GM23338 (cell line): Measurements from ENCODE around the gene CNST. TPM values are rescaled to one million over a fixed set of nuclear protein-coding genes. Genes with fewer than 3 reads are reported as not detected.

Source experiments
- ATAC-seq: fragments of 200-7000 bp; cut with Tn5 transposase; 3 replicates; pipeline ENCODE4 v1.9.1; 2020
- DNase-seq: peaks from one replicate; pipeline ENCODE4 v3.0.0-alpha.2; 2015; ENCODE audit warnings: low spot score
- H2AFZ ChIP-seq: fragments of 200-600 bp; sonication (generic); 2 replicates; pipeline ENCODE4 v1.8.0; 2016; ENCODE audit warnings: antibody characterized with exemption, mild to moderate bottlenecking, moderate library complexity
- H3F3A ChIP-seq: fragments of 200-600 bp; sonication (generic); replicated peaks from 2 replicates; pipeline ENCODE4 v1.8.0; 2017; ENCODE audit warnings: antibody characterized with exemption, mixed run types, low read depth
- H3K27ac ChIP-seq: fragments of 200-600 bp; sonication (generic); 2 replicates; pipeline ENCODE4 v1.6.1; 2016; ENCODE audit warnings: low read depth
- H3K27me3 ChIP-seq: fragments of 200-600 bp; sonication (generic); 2 replicates; pipeline ENCODE4 v1.8.0; 2016; ENCODE audit warnings: mild to moderate bottlenecking, mixed run types, moderate library complexity; ENCODE audit not compliant: insufficient read depth
- H3K36me3 ChIP-seq: fragments of 200-600 bp; sonication (generic); 2 replicates; pipeline ENCODE4 v1.8.0; 2016; ENCODE audit warnings: mild to moderate bottlenecking; ENCODE audit not compliant: insufficient read depth
- H3K4me1 ChIP-seq: fragments of 200-600 bp; sonication (generic); 2 replicates; pipeline ENCODE4 v1.8.0; 2016; ENCODE audit warnings: mild to moderate bottlenecking, moderate library complexity; ENCODE audit not compliant: insufficient read depth
- H3K4me2 ChIP-seq: fragments of 200-600 bp; sonication (generic); 2 replicates; pipeline ENCODE4 v1.7.1; 2017; ENCODE audit warnings: mixed run types
- H3K4me3 ChIP-seq: fragments of 200-600 bp; sonication (generic); 2 replicates; pipeline ENCODE4 v1.6.1; 2016; ENCODE audit warnings: mixed run types
- H3K79me2 ChIP-seq: fragments of 200-600 bp; sonication (generic); replicated peaks from 2 replicates; pipeline ENCODE4 v1.8.0; 2017; ENCODE audit warnings: mild to moderate bottlenecking; ENCODE audit not compliant: insufficient read depth
- H3K9me2 ChIP-seq: fragments of 200-600 bp; sonication (generic); 2 replicates; pipeline ENCODE4 v1.8.0; 2017; ENCODE audit not compliant: insufficient read depth
- H4K20me1 ChIP-seq: fragments of 200-600 bp; sonication (generic); replicated peaks from 2 replicates; pipeline ENCODE4 v1.8.0; 2017; ENCODE audit warnings: mild to moderate bottlenecking; ENCODE audit not compliant: insufficient read depth
- H3K27ac Mint-ChIP-seq: 2 replicates; pipeline ENCODE4 v1.8.0; 2020; ENCODE audit warnings: inconsistent platforms, mild to moderate bottlenecking, moderate library complexity, mixed read lengths
- H3K27me3 Mint-ChIP-seq: 3 replicates; pipeline ENCODE4 v1.8.0; 2022; ENCODE audit warnings: low read depth, mild to moderate bottlenecking, moderate library complexity, mixed read lengths, inconsistent platforms; ENCODE audit not compliant: insufficient read depth, poor library complexity
- H3K36me3 Mint-ChIP-seq: 3 replicates; pipeline ENCODE4 v1.8.0; 2021; ENCODE audit warnings: low read depth, mild to moderate bottlenecking, inconsistent platforms, moderate library complexity, mixed read lengths
- H3K4me1 Mint-ChIP-seq: 3 replicates; pipeline ENCODE4 v1.8.0; 2020; ENCODE audit warnings: mild to moderate bottlenecking, inconsistent platforms, mixed read lengths
- H3K4me3 Mint-ChIP-seq: 3 replicates; pipeline ENCODE4 v1.8.0; 2021; ENCODE audit warnings: moderate library complexity, mild to moderate bottlenecking, inconsistent platforms, mixed read lengths
- H3K9me3 Mint-ChIP-seq: 3 replicates; pipeline ENCODE4 v1.8.0; 2020; ENCODE audit warnings: moderate library complexity, mild to moderate bottlenecking, inconsistent platforms, mixed read lengths
- CTCF ChIP-seq, 2 experiments: fragments of 200-600 bp in 1 of 2; sonication (generic) in 1 of 2; conservative IDR thresholded peaks; 2 replicates each; pipeline versions ENCODE4 v1.5.1 to v1.6.1; 2016 to 2017; ENCODE audit warnings: antibody characterized with exemption in 2 of 2, low read depth in 2 of 2, mild to moderate bottlenecking in 2 of 2, moderate library complexity in 1 of 2
- EZH2phosphoT487 ChIP-seq: fragments of 200-600 bp; sonication (generic); IDR thresholded peaks from one replicate; pipeline ENCODE4 v1.8.1; 2018; ENCODE audit warnings: antibody characterized with exemption; ENCODE audit not compliant: unreplicated experiment
- NANOG ChIP-seq: IDR thresholded peaks from 2 replicates; pipeline ENCODE4 v1.6.1; 2016; ENCODE audit warnings: antibody characterized with exemption, borderline replicate concordance
- REST ChIP-seq: IDR thresholded peaks from one replicate; pipeline ENCODE4 v1.6.1; 2018; ENCODE audit warnings: antibody characterized with exemption; ENCODE audit not compliant: unreplicated experiment
- STAT1 ChIP-seq: IDR thresholded peaks from one replicate; pipeline ENCODE4 v1.6.1; 2016; ENCODE audit warnings: antibody characterized with exemption; ENCODE audit not compliant: unreplicated experiment
- ZNF462 ChIP-seq: fragments of 250-450 bp; sonication (Bioruptor Pico); IDR thresholded peaks from 2 replicates; pipeline ENCODE4 v1.5.0; 2020; ENCODE audit warnings: mild to moderate bottlenecking, moderate library complexity
- polyA plus RNA-seq: library from polyadenylated mRNA; unstranded; fragments of >200 nt; fragmentation: Nextera tagmentation; extraction: Ambion mirVana; gene quantifications from 2 replicates; pipeline ENCODE4 v1.2.1, GENCODE V29; 2016
- total RNA-seq: library from RNA; depleted of rRNA; stranded (reverse); fragments of >200 nt; shearing (Covaris generic); gene quantifications from 2 replicates; pipeline ENCODE4 v1.2.3, GENCODE V29; 2014

CNST gene
- total and polyA plus RNA-seq, 2 experiments from 2014 or later = 8.1 to 17.6 TPM

- Histone ChIP-seq H3K79me2 (no peaks in the 10 kb centered on the region), H3F3A (no peaks in the 10 kb centered on the region), H3K4me1 (no peaks in the 10 kb centered on the region), H4K20me1 (no peaks in the 10 kb centered on the region), H3K4me3 (no peak overlapping the region), H3K9me2 (no peaks in the 10 kb centered on the region), H2AFZ (no peak overlapping the region), H3K27ac (no peak overlapping the region), H3K4me2 (no peak overlapping the region), H3K27me3 (no peaks in the 10 kb centered on the region), H3K36me3 (no peaks in the 10 kb centered on the region)
- H3K27ac Mint-ChIP-seq = no peak overlapping the region
- TF ChIP-seq CTCF (conservative IDR thresholded peaks at IDR 0.05; ENCODE audit: low read depth in 2 of 2) = peak; percentile 46 to 60
- no peak for TF ChIP-seq STAT1
- H3K4me1 Mint-ChIP-seq = no peaks in the 10 kb centered on the region
- ATAC-seq = peak; percentile 72
- H3K36me3 Mint-ChIP-seq = no peaks in the 10 kb centered on the region
- H3K4me3 Mint-ChIP-seq = no peak overlapping the region
- peaks cover 8% of the 10 kb centered on the region for H3K9me3 Mint-ChIP-seq
- peaks cover 4% of the 10 kb centered on the region for H3K27me3 Mint-ChIP-seq
- peak; percentile 66 for DNase-seq
These were observed 120.7 kb downstream of the CNST start for GRCh38 chr1:246687002-246687401.

GRCh38 chr1:246689409-246690008 is 123.3 kb downstream of the CNST start:
- H3K27ac ChIP-seq = no peak overlapping the region
- ATAC-seq (peak; percentile 95), DNase-seq (peak; percentile 92)
- H3K4me1 ChIP-seq = no peaks in the 10 kb centered on the region
- no peaks in the 10 kb centered on the region for H3K27me3 ChIP-seq
- no peaks in the 10 kb centered on the region for H3K9me2 ChIP-seq
- H3K4me3 ChIP-seq = peak overlapping the region; percentile 39; the same call in 1 of the 2 replicates
- H3F3A ChIP-seq = no peaks in the 10 kb centered on the region
- peaks cover 11% of the 10 kb centered on the region for H3K27me3 Mint-ChIP-seq
- peak overlapping the region; percentile 96 for H2AFZ ChIP-seq
- no peaks in the 10 kb centered on the region for H3K79me2 ChIP-seq
- H3K4me3 Mint-ChIP-seq = no peak overlapping the region
- no peak overlapping the region for H3K27ac Mint-ChIP-seq
- H4K20me1 ChIP-seq = no peaks in the 10 kb centered on the region
- H3K36me3 Mint-ChIP-seq = peaks cover 15% of the 10 kb centered on the region; the same call in 2 of the 3 replicates
- no peaks in the 10 kb centered on the region for H3K4me1 Mint-ChIP-seq
- no peaks in the 10 kb centered on the region; the same call in 1 of the 2 replicates for H3K36me3 ChIP-seq
- H3K9me3 Mint-ChIP-seq = peaks cover 31% of the 10 kb centered on the region
- 0 out of 2 replicates have a peak overlapping the region, but pooled peaks have one; percentile 65 for H3K4me2 ChIP-seq
- TF ChIP-seq EZH2phosphoT487 (no peak), CTCF (conservative IDR thresholded peaks at IDR 0.05; ENCODE audit: low read depth in 2 of 2) (peak; percentile 81 to 83), NANOG (no peak), ZNF462 (CRISPR knock-in tag) (no peak), REST (no peak)
